ENCODE data around the gene RAPGEF5.

DNA sequence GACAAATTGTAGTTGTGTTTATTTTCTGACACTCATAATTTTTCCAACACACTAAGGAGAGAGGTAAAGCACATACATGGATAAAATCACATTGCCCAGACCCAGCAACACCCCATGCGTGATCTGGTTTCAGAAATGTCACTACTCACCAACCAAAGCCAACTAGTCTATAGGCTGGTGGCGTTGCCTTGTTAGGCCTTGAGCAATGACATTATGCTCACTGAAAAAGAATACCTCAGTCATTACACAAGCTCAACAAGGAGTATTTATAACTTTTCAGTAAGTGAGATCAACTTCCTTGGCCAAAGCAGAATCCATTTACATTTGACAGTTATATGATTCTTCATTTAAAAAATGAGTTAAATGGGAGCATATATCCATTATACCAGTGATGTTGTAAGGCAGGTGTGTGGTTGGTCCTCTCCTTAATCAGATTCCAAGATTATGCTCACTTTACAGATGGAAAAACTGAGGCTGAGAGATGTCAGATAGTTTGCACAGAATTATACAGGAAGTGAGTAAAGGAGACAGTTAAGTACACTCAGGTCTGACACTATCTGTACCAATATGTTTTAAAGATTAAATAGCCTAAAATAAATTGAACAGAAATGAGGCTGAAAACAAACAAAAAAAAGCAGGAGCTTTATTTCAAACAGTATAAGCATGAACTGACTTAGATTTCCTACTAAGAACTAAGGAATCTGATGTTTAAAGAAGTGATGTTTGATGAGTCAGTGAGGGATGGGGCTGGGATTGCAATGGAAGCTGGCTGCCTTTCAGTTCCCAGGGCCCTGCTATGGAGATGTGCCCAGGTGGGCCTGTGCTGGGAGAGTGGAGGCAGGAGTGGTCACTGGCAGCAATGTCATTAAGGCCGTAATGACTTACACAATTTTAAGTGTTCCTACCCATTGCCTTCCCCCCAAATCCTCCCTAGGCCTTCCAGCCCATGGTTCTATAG is 118.3 kb downstream of the RAPGEF5 start:
- TF ChIP-seq, protein P1, sequence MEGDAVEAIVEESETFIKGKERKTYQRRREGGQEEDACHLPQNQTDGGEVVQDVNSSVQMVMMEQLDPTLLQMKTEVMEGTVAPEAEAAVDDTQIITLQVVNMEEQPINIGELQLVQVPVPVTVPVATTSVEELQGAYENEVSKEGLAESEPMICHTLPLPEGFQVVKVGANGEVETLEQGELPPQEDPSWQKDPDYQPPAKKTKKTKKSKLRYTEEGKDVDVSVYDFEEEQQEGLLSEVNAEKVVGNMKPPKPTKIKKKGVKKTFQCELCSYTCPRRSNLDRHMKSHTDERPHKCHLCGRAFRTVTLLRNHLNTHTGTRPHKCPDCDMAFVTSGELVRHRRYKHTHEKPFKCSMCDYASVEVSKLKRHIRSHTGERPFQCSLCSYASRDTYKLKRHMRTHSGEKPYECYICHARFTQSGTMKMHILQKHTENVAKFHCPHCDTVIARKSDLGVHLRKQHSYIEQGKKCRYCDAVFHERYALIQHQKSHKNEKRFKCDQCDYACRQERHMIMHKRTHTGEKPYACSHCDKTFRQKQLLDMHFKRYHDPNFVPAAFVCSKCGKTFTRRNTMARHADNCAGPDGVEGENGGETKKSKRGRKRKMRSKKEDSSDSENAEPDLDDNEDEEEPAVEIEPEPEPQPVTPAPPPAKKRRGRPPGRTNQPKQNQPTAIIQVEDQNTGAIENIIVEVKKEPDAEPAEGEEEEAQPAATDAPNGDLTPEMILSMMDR (conservative IDR thresholded peaks at IDR 0.05) = no peak
- TF ChIP-seq EZH2 (IDR thresholded peaks at IDR 0.05; ENCODE audit: low read depth) = no peak
